ENCODE results near the gene KMO.

DNA sequence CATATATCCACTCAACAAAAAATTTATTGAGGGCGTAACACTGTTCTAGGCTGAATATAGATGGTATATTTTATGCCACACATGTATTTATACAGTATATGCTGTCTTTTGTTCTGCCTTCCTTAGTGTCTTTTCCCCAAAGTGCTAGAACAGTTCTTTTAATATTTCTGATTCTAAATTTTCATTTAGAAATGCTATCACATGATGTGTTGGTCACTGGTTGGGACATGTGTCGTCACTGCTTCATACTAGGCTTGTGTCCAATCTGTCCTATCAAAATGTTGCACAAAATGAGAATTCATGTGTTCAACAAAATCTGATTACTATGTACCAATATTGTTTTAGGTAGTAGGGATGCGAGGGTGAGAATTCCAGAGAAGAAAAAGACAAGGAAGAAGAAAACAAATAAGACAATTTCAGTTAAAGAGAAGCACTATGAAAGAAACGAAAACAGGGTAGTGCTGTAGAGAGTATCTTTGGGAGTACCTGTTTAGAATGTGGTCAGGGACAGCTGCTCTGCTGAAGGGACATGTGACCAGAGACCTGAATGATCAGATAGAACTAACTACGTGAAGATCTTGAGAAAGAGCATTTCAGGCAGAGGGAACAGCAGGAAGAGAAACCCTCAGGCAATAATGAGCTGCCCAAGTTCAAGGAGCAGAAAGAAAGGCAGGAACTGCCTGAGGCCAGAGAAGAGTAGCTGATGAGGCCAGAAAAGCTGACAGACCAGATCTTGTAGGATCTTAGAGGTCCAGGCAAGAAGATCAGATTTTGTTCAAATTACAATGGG lies 1.3 kb downstream of the KMO start:
- TF ChIP-seq, protein P1, sequence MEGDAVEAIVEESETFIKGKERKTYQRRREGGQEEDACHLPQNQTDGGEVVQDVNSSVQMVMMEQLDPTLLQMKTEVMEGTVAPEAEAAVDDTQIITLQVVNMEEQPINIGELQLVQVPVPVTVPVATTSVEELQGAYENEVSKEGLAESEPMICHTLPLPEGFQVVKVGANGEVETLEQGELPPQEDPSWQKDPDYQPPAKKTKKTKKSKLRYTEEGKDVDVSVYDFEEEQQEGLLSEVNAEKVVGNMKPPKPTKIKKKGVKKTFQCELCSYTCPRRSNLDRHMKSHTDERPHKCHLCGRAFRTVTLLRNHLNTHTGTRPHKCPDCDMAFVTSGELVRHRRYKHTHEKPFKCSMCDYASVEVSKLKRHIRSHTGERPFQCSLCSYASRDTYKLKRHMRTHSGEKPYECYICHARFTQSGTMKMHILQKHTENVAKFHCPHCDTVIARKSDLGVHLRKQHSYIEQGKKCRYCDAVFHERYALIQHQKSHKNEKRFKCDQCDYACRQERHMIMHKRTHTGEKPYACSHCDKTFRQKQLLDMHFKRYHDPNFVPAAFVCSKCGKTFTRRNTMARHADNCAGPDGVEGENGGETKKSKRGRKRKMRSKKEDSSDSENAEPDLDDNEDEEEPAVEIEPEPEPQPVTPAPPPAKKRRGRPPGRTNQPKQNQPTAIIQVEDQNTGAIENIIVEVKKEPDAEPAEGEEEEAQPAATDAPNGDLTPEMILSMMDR (conservative IDR thresholded peaks at IDR 0.05; ENCODE audit: low read depth in 2 of 2) = no peak
- TF ChIP-seq NANOG (IDR thresholded peaks at IDR 0.05; ENCODE audit: borderline replicate concordance) (no peak), EZH2 (IDR thresholded peaks at IDR 0.05; ENCODE audit: low read depth, unreplicated experiment) (no peak), POLR2AphosphoS5 (IDR thresholded peaks at IDR 0.05; ENCODE audit: low read depth) (no peak)

All from GM23338 (cell line).